HG02610 (cell line): ENCODE measurements around the gene CNTN5.
"Not testable (repeated sequence)": the region's sequence is repeated elsewhere in the genome, so short reads cannot be mapped to it uniquely, and the experiment has no call there.

Source experiments
- ATAC-seq: cut with Tn5 transposase; IDR thresholded peaks from one replicate; pipeline ENCODE4 v1.9.1; 2021; ENCODE audit warnings: mild to moderate bottlenecking, moderate library complexity; ENCODE audit not compliant: unreplicated experiment

Gene CNTN5

GRCh38 chr11:100182350-100182749 is 1161.6 kb downstream of the CNTN5 start:
- ATAC-seq = no peak

DNA sequence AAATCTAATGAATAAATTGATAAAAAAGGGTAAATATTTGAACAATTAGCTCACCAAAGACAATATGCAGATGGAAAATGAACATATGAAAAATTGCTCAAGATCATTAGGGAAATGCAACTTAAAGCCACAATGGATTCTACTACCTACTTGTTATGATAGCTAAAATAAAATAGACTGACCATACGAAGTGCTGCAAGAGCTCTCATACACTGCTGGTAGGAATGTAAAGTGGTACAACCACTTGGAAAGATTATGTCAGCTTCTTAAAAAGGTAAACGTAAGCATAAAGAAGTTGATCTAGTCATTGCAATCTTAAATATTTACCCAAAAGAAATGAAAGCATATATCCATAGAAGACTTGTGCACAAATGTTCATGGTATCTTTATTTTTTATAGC is 1162.2 kb downstream of the CNTN5 start:
- ATAC-seq = no peak

DNA sequence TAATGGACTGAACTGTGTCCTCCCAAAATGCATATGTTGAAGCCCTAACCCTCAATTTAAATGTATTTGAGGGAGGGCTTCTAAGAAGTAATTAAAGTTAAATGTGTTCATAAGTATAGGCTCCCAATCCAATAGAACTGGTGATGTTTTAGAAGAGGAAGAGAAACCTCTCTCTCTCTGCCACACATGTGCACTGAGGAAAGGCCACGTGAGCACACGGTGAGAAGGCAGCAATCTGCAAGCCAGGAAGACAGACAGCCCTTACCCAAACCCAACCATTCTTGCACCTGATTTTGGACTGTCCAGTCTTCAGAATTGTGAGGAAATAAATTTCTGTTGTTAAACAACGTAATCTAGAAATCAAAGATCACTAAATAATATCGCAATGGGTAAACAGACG is 1164.8 kb downstream of the CNTN5 start:
- no peak for ATAC-seq

- ATAC-seq = no peak
These were observed 1167.5 kb downstream of the CNTN5 start for GRCh38 chr11:100188137-100188783.

GRCh38 chr11:100190395-100190794 is 1169.6 kb downstream of the CNTN5 start:
- no peak for ATAC-seq

DNA sequence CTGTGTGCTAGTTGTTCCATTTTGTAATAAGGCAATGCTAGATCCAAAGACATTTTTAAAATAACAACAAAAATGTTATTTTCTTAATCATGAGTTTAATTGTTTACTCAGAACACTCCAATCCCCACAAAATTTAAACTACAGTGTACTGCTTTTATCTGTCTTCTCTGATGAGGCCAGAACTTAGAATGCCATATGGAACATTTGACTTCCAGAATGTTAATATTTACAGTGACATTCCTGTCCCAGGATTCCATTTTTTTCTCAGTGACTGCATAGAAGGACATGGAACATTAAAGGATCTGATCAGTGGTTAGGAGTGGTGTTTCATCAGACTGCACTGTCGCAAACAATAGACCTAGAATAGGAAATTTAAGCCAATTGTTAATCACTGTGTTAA is 1171.4 kb downstream of the CNTN5 start:
- no peak for ATAC-seq

- ATAC-seq = no peak
These were observed 1183.0 kb downstream of the CNTN5 start for GRCh38 chr11:100203789-100204188.

DNA sequence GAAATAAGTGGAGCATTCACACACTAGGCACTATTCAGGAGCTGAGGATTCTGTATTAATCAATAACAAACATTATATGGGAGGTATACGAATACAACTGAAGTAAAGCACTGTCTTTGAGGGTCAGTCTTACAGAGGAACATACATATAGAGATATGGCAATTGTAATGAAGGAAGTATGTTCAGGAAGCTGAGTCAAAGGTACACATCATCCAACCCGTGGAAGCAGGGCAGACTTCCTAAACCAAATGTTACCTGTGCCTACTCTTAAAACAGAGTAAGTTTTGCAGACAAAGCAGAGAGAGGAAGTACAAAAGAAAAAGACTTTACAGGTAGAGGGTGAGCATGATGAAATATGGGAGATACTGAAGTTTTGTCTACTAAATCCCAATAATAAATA is 1185.2 kb downstream of the CNTN5 start:
- no peak for ATAC-seq

- no peak for ATAC-seq
These were observed 1187.5 kb downstream of the CNTN5 start for GRCh38 chr11:100208207-100208606.

DNA sequence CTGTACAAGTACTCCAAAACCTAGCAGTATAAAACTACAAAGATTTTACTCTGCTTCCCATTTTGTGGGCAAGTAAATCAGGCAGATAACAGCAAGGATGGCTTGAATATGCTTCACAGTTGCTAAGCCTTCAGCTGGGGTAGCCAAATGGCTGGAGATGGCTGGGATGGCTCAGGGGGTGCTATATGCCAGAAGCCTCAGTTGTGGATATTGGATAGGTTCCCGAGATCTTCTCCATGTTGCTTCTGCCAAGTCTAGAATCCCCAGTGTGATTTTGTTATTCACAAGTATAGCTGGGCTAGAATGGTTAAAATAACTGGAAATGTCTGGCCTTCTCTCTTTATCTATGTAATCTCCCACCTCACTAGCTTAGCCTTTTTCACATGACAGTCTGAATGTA is 1194.0 kb downstream of the CNTN5 start:
- no peak for ATAC-seq

GRCh38 chr11:100220801-100221200 is 1200.1 kb downstream of the CNTN5 start:
- no peak for ATAC-seq

DNA sequence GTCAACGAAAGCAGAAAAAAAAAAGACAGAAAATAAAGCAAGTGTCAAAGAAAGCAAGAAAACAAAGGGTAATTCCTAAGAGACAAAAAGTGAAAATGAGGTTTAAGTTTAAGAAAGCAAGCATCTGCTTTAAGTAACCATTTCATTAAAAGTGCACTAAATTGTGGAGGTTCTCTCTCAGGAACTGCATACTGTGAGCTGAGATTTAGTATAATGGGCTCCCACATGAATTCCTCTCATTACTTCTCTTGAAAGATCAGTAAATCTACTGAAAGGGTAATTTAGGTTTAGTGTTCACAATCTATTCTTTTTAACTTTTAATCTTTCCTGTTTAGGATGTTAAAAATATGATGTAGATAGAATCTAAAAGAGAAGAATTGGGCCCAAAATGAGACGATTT is 1201.0 kb downstream of the CNTN5 start:
- ATAC-seq = no peak

- no peak for ATAC-seq
These were observed 1203.8 kb downstream of the CNTN5 start for GRCh38 chr11:100224541-100225034.

DNA sequence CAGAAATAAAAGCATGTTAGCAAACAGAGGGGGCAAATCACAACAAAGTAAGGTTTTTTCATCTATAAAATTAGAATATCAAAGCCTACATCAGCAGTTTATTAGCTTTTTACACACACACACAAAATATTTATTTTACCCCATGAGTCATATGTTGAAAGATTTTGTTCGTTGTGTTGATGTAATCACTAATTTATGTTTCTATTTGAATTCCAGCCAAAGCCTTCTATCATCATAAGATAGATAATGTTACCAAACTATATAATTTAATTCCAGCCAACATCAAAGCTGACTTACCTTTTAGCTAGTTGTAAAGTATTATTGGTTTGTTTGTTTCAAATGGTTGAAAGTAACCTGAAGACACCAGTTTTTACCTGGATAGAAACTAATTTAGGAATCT is 1208.3 kb downstream of the CNTN5 start:
- no peak for ATAC-seq

DNA sequence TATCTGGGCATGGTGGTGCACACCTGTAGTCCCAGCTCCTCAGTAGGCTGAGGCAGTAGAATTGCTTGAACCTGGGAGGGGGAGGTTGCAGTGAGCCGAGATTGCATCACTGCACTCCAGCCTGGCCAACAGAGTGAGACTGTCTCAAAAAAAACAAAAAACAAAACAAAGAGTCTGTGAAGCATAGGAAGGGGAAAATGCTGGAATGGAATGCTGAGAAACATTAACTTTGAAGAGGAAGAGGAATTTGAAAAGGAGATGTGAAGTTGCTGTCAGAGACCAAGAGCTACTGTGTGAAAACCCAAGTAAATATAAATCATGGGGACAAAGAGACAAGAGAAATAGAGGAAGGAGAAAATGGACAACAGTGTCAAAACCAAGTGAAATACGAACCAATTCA is 1211.3 kb downstream of the CNTN5 start:
- ATAC-seq = no peak

GRCh38 chr11:100235085-100235484 is 1214.3 kb downstream of the CNTN5 start:
- ATAC-seq = no peak

DNA sequence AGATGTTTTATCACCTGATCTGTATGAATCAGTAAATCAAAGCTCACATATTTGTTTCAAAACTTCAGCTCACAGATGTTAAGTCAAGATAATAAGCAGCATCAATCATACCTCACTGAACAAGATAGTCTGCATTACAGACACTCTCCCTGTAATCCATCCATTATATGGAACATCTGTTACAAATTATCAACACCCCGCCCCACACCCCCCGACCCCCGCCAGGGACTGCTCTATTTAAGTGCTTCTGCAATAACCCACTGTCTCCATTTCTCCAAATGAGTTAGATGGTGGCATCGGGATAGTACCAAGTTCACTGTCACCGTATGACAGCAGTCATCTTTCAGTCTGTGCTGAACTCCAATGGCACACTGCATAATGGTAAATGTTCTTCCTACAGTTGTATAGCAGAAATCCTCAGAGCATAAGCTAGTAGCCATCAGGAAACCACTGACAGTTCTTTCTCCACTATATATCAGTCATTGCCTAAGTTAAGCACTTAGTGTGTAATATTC is 1219.3 kb downstream of the CNTN5 start:
- no peak for ATAC-seq

GRCh38 chr11:100247704-100248103 is 1227.0 kb downstream of the CNTN5 start:
- no peak for ATAC-seq

DNA sequence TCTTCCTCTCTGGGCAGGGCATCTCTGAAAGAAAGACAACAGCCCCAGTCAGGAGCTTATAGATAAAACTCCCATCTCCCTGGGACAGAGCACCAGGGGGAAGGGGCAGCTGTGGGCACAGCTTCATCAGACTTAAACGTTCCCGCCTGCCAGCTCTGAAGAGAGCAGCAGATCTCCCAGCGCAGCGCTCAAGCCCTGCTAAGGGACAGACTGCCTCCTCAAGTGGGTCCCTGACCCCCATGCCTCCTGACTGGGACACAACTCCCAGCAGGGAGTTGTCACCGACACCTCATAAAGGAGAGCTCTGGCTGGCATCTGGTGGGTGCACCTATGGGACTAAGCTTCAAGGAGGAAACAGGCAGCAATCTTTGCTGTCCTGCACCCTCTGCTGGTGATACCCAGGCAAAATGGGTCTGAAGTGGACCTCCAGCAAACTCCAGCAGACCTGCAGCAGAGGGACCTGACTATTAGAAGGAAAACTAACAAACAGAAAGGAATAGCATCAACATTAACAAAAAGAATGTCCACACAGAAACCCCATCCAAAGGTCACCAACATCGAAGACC is 1236.6 kb downstream of the CNTN5 start:
- ATAC-seq = not testable (repeated sequence)

DNA sequence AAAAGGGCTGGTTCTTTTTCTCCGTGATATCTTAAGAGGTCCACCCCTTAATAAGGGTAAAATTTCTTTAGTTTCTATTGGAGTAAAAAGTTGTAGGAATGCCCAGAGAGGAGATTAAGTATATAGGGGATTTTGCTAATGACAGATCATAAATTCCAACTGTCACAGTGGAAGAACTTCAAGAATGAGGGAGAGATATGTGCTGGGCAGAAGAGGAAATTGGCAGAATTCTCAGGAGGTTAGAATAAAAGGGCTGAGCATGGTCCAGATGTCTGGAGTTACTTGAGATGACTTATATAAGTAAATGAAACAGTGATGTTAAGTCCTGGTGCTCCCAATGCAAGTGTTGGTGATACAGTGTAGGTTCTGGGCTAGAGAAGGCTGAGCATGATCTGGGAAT is 1248.8 kb downstream of the CNTN5 start:
- no peak for ATAC-seq

GRCh38 chr11:100273066-100273815 is 1252.5 kb downstream of the CNTN5 start:
- no peak for ATAC-seq

DNA sequence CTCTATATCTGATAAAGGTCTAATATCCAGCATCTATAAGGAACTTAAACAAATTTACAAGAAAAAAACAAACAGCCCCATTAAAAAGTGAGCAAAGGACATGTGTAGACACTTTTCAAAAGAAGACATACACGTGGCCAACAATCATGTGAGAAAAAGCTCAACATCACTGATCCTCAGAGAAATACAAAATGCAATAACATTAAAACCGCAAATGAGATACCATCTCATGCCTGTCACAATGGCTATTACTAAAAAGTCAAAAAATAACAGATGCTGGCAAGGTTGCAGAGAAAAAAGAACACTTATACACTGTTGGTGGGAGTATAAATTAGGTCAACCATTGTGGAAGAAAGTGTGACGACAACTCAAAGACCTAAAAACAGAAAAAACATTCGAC is 1253.7 kb downstream of the CNTN5 start:
- not testable (repeated sequence) for ATAC-seq
